GM23338 (cell line): ENCODE data around the gene RABL6. TPM values are rescaled to one million over a fixed set of nuclear protein-coding genes. Genes with fewer than 3 reads are reported as not detected.

Experiments
- ATAC-seq: fragments of 200-7000 bp; cut with Tn5 transposase; 3 replicates; pipeline ENCODE4 v1.9.1; 2020
- DNase-seq: peaks from one replicate; pipeline ENCODE4 v3.0.0-alpha.2; 2015; ENCODE audit warnings: low spot score
- H2AFZ ChIP-seq: fragments of 200-600 bp; sonication (generic); 2 replicates; pipeline ENCODE4 v1.8.0; 2016; ENCODE audit warnings: antibody characterized with exemption, mild to moderate bottlenecking, moderate library complexity
- H3F3A ChIP-seq: fragments of 200-600 bp; sonication (generic); replicated peaks from 2 replicates; pipeline ENCODE4 v1.8.0; 2017; ENCODE audit warnings: antibody characterized with exemption, mixed run types, low read depth
- H3K27ac ChIP-seq: fragments of 200-600 bp; sonication (generic); 2 replicates; pipeline ENCODE4 v1.6.1; 2016; ENCODE audit warnings: low read depth
- H3K27me3 ChIP-seq: fragments of 200-600 bp; sonication (generic); 2 replicates; pipeline ENCODE4 v1.8.0; 2016; ENCODE audit warnings: mild to moderate bottlenecking, mixed run types, moderate library complexity; ENCODE audit not compliant: insufficient read depth
- H3K36me3 ChIP-seq: fragments of 200-600 bp; sonication (generic); 2 replicates; pipeline ENCODE4 v1.8.0; 2016; ENCODE audit warnings: mild to moderate bottlenecking; ENCODE audit not compliant: insufficient read depth
- H3K4me1 ChIP-seq: fragments of 200-600 bp; sonication (generic); 2 replicates; pipeline ENCODE4 v1.8.0; 2016; ENCODE audit warnings: mild to moderate bottlenecking, moderate library complexity; ENCODE audit not compliant: insufficient read depth
- H3K4me2 ChIP-seq: fragments of 200-600 bp; sonication (generic); 2 replicates; pipeline ENCODE4 v1.7.1; 2017; ENCODE audit warnings: mixed run types
- H3K4me3 ChIP-seq: fragments of 200-600 bp; sonication (generic); 2 replicates; pipeline ENCODE4 v1.6.1; 2016; ENCODE audit warnings: mixed run types
- H3K79me2 ChIP-seq: fragments of 200-600 bp; sonication (generic); replicated peaks from 2 replicates; pipeline ENCODE4 v1.8.0; 2017; ENCODE audit warnings: mild to moderate bottlenecking; ENCODE audit not compliant: insufficient read depth
- H3K9me2 ChIP-seq: fragments of 200-600 bp; sonication (generic); 2 replicates; pipeline ENCODE4 v1.8.0; 2017; ENCODE audit not compliant: insufficient read depth
- H4K20me1 ChIP-seq: fragments of 200-600 bp; sonication (generic); replicated peaks from 2 replicates; pipeline ENCODE4 v1.8.0; 2017; ENCODE audit warnings: mild to moderate bottlenecking; ENCODE audit not compliant: insufficient read depth
- H3K27ac Mint-ChIP-seq: 2 replicates; pipeline ENCODE4 v1.8.0; 2020; ENCODE audit warnings: inconsistent platforms, mild to moderate bottlenecking, moderate library complexity, mixed read lengths
- H3K27me3 Mint-ChIP-seq: 3 replicates; pipeline ENCODE4 v1.8.0; 2022; ENCODE audit warnings: low read depth, mild to moderate bottlenecking, moderate library complexity, mixed read lengths, inconsistent platforms; ENCODE audit not compliant: insufficient read depth, poor library complexity
- H3K36me3 Mint-ChIP-seq: 3 replicates; pipeline ENCODE4 v1.8.0; 2021; ENCODE audit warnings: low read depth, mild to moderate bottlenecking, inconsistent platforms, moderate library complexity, mixed read lengths
- H3K4me1 Mint-ChIP-seq: 3 replicates; pipeline ENCODE4 v1.8.0; 2020; ENCODE audit warnings: mild to moderate bottlenecking, inconsistent platforms, mixed read lengths
- H3K4me3 Mint-ChIP-seq: 3 replicates; pipeline ENCODE4 v1.8.0; 2021; ENCODE audit warnings: moderate library complexity, mild to moderate bottlenecking, inconsistent platforms, mixed read lengths
- H3K9me3 Mint-ChIP-seq: 3 replicates; pipeline ENCODE4 v1.8.0; 2020; ENCODE audit warnings: moderate library complexity, mild to moderate bottlenecking, inconsistent platforms, mixed read lengths
- CREB1 ChIP-seq: fragments of 250-450 bp; sonication (Bioruptor Pico); IDR thresholded peaks from 2 replicates; pipeline ENCODE4 v1.5.0; 2020; ENCODE audit warnings: low read depth, mild to moderate bottlenecking, moderate library complexity
- CTCF ChIP-seq, 2 experiments: fragments of 200-600 bp in 1 of 2; sonication (generic) in 1 of 2; conservative IDR thresholded peaks; 2 replicates each; pipeline versions ENCODE4 v1.5.1 to v1.6.1; 2016 to 2017; ENCODE audit warnings: antibody characterized with exemption in 2 of 2, low read depth in 2 of 2, mild to moderate bottlenecking in 2 of 2, moderate library complexity in 1 of 2
- ETS1 ChIP-seq: IDR thresholded peaks from 2 replicates; pipeline ENCODE4 v1.6.1; 2016; ENCODE audit warnings: antibody characterized with exemption
- EZH2 ChIP-seq: fragments of 200-600 bp; sonication (generic); IDR thresholded peaks from one replicate; pipeline ENCODE4 v1.8.0; 2017; ENCODE audit warnings: antibody characterized with exemption, mild to moderate bottlenecking, low read depth; ENCODE audit not compliant: unreplicated experiment
- EZH2phosphoT487 ChIP-seq: fragments of 200-600 bp; sonication (generic); IDR thresholded peaks from one replicate; pipeline ENCODE4 v1.8.1; 2018; ENCODE audit warnings: antibody characterized with exemption; ENCODE audit not compliant: unreplicated experiment
- JUNB ChIP-seq: IDR thresholded peaks from one replicate; pipeline ENCODE4 v1.6.1; 2016; ENCODE audit warnings: antibody characterized with exemption; ENCODE audit not compliant: unreplicated experiment
- NANOG ChIP-seq: IDR thresholded peaks from 2 replicates; pipeline ENCODE4 v1.6.1; 2016; ENCODE audit warnings: antibody characterized with exemption, borderline replicate concordance
- POLR2AphosphoS5 ChIP-seq: IDR thresholded peaks from 2 replicates; pipeline ENCODE4 v1.6.1; 2016; ENCODE audit warnings: antibody characterized with exemption, low read depth
- REST ChIP-seq: IDR thresholded peaks from one replicate; pipeline ENCODE4 v1.6.1; 2018; ENCODE audit warnings: antibody characterized with exemption; ENCODE audit not compliant: unreplicated experiment
- STAT1 ChIP-seq: IDR thresholded peaks from one replicate; pipeline ENCODE4 v1.6.1; 2016; ENCODE audit warnings: antibody characterized with exemption; ENCODE audit not compliant: unreplicated experiment
- ZNF114 ChIP-seq: fragments of 250-450 bp; sonication (Bioruptor Pico); IDR thresholded peaks from 2 replicates; pipeline ENCODE4 v1.5.0; 2020; ENCODE audit warnings: mild to moderate bottlenecking, moderate library complexity
- ZNF331 ChIP-seq: fragments of 250-450 bp; sonication (Bioruptor Pico); IDR thresholded peaks from 2 replicates; pipeline ENCODE4 v1.5.0; 2020; ENCODE audit warnings: low read depth, mild to moderate bottlenecking, moderate library complexity
- ZNF462 ChIP-seq: fragments of 250-450 bp; sonication (Bioruptor Pico); IDR thresholded peaks from 2 replicates; pipeline ENCODE4 v1.5.0; 2020; ENCODE audit warnings: mild to moderate bottlenecking, moderate library complexity
- polyA plus RNA-seq: library from polyadenylated mRNA; unstranded; fragments of >200 nt; fragmentation: Nextera tagmentation; extraction: Ambion mirVana; gene quantifications from 2 replicates; pipeline ENCODE4 v1.2.1, GENCODE V29; 2016
- total RNA-seq: library from RNA; depleted of rRNA; stranded (reverse); fragments of >200 nt; shearing (Covaris generic); gene quantifications from 2 replicates; pipeline ENCODE4 v1.2.3, GENCODE V29; 2014

Gene RABL6
- total and polyA plus RNA-seq, 2 experiments from 2014 or later, result 59.1 to 127 TPM

- H3K4me1 ChIP-seq, result peaks cover 16% of the 10 kb centered on the region
Measured at GRCh38 chr9:136798708-136799078, 9.1 kb upstream of the RABL6 start.

More at GRCh38 chr9:136798708-136799078, 9.1 kb upstream of the RABL6 start:
- Histone ChIP-seq H4K20me1 (no peaks in the 10 kb centered on the region; the same call in 1 of the 2 replicates), H3K27ac (no peak overlapping the region), H3K79me2 (no peaks in the 10 kb centered on the region), H3K4me2 (peak overlapping the region; percentile 99; the same call in 1 of the 2 replicates), H3F3A (peaks cover 10% of the 10 kb centered on the region; the same call in 1 of the 2 replicates), H3K36me3 (no peaks in the 10 kb centered on the region), H3K4me3 (no peak overlapping the region; the same call in 1 of the 2 replicates), H3K9me2 (no peaks in the 10 kb centered on the region), H3K27me3 (peaks cover 13% of the 10 kb centered on the region), H2AFZ (no peak overlapping the region)
- Mint-ChIP-seq H3K9me3 (no peaks in the 10 kb centered on the region), H3K4me1 (peaks cover 21% of the 10 kb centered on the region), H3K36me3 (no peaks in the 10 kb centered on the region; the same call in 2 of the 3 replicates), H3K27ac (no peak overlapping the region), H3K4me3 (peak overlapping the region; percentile 88; the same call in 1 of the 3 replicates), H3K27me3 (peaks cover 30% of the 10 kb centered on the region)
- no peak for ATAC-seq
- DNase-seq, result no peak
- TF ChIP-seq NANOG (no peak), STAT1 (no peak), REST (no peak), ZNF462 (CRISPR knock-in tag) (no peak), EZH2 (no peak), JUNB (no peak), POLR2AphosphoS5 (no peak), ETS1 (no peak), CTCF (conservative IDR thresholded peaks at IDR 0.05; ENCODE audit: low read depth in 2 of 2) (no peak), EZH2phosphoT487 (no peak), ZNF114 (CRISPR knock-in tag) (no peak), ZNF331 (CRISPR knock-in tag) (no peak), CREB1 (no peak)
